Upper lobe of left lung (tissue), 6 donors: ENCODE results near the gene TLK2. TPM values are rescaled to one million over a fixed set of nuclear protein-coding genes. Genes with fewer than 3 reads are reported as not detected.

ENCODE experiments used
- ATAC-seq, 2 donors: fragments of 200-7000 bp; cut with Tn5 transposase; one replicate each; pipeline ENCODE4 v1.9.1; 2022; ENCODE audit warnings: mild to moderate bottlenecking in 2 of 2, moderate library complexity in 2 of 2; ENCODE audit not compliant: low FRiP score in 2 of 2
- DNase-seq, 2 donors: peaks; one replicate each; pipeline ENCODE4 v3.0.0-alpha.2; 2019 to 2020
- H3K27ac ChIP-seq, 4 donors: fragments of 200-600 bp; sonication (generic); one replicate each; pipeline ENCODE4 v1.5.1; 2016 to 2019
- H3K27me3 ChIP-seq, 4 donors: fragments of 200-600 bp; sonication (generic); one replicate each; pipeline ENCODE4 v1.5.1; 2017 to 2019
- H3K36me3 ChIP-seq, 4 donors: fragments of 200-600 bp; sonication (generic); one replicate each; pipeline ENCODE4 v1.5.1; 2016 to 2019
- H3K4me1 ChIP-seq, 4 donors: fragments of 200-600 bp; sonication (generic); one replicate each; pipeline ENCODE4 v1.5.1; 2018 to 2019
- H3K4me3 ChIP-seq, 4 donors: fragments of 200-600 bp; sonication (generic); one replicate each; pipeline ENCODE4 v1.5.1; 2017 to 2019; ENCODE audit warnings: mild to moderate bottlenecking in 2 of 4, moderate library complexity in 1 of 4
- H3K9me3 ChIP-seq, 4 donors: fragments of 200-600 bp; sonication (generic); one replicate each; pipeline ENCODE4 v1.5.1; 2018 to 2019
- EP300 ChIP-seq, 4 donors: sonication (generic); formaldehyde crosslinking; IDR thresholded peaks; one replicate each; pipeline ENCODE4 v1.5.1; 2017; ENCODE audit warnings: antibody characterized with exemption in 4 of 4, control low read depth in 2 of 4
- POLR2A ChIP-seq, 4 donors: fragments of 450-650 bp; IDR thresholded peaks; one replicate each; pipeline ENCODE4 v1.5.1; 2016 to 2017; ENCODE audit warnings: antibody characterized with exemption in 4 of 4, mild to moderate bottlenecking in 2 of 4
- POLR2AphosphoS5 ChIP-seq, 2 donors: sonication (generic); formaldehyde crosslinking; IDR thresholded peaks; one replicate each; pipeline ENCODE4 v1.5.1; 2017; ENCODE audit warnings: antibody characterized with exemption in 2 of 2
- WGBS, 2 donors: methylation state at CpG; one replicate each; pipeline ENCODE4 v1.1.5; 2017 to 2018; 5-methylcytosine and 5-hydroxymethylcytosine counted together
- total RNA-seq, 6 donors: library from RNA; depleted of rRNA in 4 of 6; stranded (reverse); fragments of >200 nt in 4 of 6; gene quantifications; one replicate each; pipeline versions ENCODE4 v1.1.0 to v1.2.1, GENCODE V29; 2016 to 2021
- TF ChIP-seq, protein P1 (sequence below), 6 experiments: fragments of 450-650 bp in 4 of 6; fragments of 200-600 bp in 2 of 6; sonication (generic) in 2 of 6; IDR thresholded peaks; one replicate each; pipeline ENCODE4 v1.5.1; 2016 to 2019; ENCODE audit warnings: antibody characterized with exemption in 6 of 6
- donor health status: DM: no; HTN: no; CAD: no; lungs with moderate emphysema.
- donor health status: DM: no; HTN: yes; CAD: no; lungs with severe emphysema.

The TLK2 gene
- total RNA-seq, 6 donors from 2014 or later: 36.6 to 57.6 (median 44.9) TPM

- peak within 1 kb of the TSS; percentile 81 to 87 (median 86) for H3K27ac ChIP-seq
- ATAC-seq: peak; percentile 68 to 77
- no peaks in the 10 kb centered on the region for H3K36me3 ChIP-seq
- peak; percentile 53 to 91 for DNase-seq
- H3K27me3 ChIP-seq: peaks cover 0 to 14% (median 1%) of the 10 kb centered on the region in 4 donors
- peaks cover 29 to 49% (median 40%) of the 10 kb centered on the region in 4 donors for H3K4me1 ChIP-seq
- TF ChIP-seq POLR2AphosphoS5 (IDR thresholded peaks at IDR 0.05): peak in 1 of 2 donors; percentile 16
- TF ChIP-seq EP300 (IDR thresholded peaks at IDR 0.05): no peak
- TF ChIP-seq, protein P1, sequence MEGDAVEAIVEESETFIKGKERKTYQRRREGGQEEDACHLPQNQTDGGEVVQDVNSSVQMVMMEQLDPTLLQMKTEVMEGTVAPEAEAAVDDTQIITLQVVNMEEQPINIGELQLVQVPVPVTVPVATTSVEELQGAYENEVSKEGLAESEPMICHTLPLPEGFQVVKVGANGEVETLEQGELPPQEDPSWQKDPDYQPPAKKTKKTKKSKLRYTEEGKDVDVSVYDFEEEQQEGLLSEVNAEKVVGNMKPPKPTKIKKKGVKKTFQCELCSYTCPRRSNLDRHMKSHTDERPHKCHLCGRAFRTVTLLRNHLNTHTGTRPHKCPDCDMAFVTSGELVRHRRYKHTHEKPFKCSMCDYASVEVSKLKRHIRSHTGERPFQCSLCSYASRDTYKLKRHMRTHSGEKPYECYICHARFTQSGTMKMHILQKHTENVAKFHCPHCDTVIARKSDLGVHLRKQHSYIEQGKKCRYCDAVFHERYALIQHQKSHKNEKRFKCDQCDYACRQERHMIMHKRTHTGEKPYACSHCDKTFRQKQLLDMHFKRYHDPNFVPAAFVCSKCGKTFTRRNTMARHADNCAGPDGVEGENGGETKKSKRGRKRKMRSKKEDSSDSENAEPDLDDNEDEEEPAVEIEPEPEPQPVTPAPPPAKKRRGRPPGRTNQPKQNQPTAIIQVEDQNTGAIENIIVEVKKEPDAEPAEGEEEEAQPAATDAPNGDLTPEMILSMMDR (IDR thresholded peaks at IDR 0.05): peak in 2 of 6 experiments; percentile 3 to 19
- peak in 2 of 4 donors; percentile 37 to 58 for TF ChIP-seq POLR2A (IDR thresholded peaks at IDR 0.05)
- 0 to 1% methylated on average over 43 to 44 of the region's 68 CpGs for WGBS, 2 donors
- no peaks in the 10 kb centered on the region for H3K9me3 ChIP-seq
- peak within 1 kb of the TSS; percentile 48 to 64 (median 57) for H3K4me3 ChIP-seq
Observed at GRCh38 chr17:62627219-62627903, 148.7 kb downstream of the TLK2 start, which contains the start of gene MRC2. MRC2 (plus strand) TSS chr17:62627670; CDS start chr17:62627803, 133 bp downstream.

- peak in 1 of 2 donors; percentile 58 for ATAC-seq
- peaks cover 0 to 14% (median 1%) of the 10 kb centered on the region in 4 donors for H3K27me3 ChIP-seq
Observed at GRCh38 chr17:62627904-62628633, 149.4 kb downstream of the TLK2 start.

DNA sequence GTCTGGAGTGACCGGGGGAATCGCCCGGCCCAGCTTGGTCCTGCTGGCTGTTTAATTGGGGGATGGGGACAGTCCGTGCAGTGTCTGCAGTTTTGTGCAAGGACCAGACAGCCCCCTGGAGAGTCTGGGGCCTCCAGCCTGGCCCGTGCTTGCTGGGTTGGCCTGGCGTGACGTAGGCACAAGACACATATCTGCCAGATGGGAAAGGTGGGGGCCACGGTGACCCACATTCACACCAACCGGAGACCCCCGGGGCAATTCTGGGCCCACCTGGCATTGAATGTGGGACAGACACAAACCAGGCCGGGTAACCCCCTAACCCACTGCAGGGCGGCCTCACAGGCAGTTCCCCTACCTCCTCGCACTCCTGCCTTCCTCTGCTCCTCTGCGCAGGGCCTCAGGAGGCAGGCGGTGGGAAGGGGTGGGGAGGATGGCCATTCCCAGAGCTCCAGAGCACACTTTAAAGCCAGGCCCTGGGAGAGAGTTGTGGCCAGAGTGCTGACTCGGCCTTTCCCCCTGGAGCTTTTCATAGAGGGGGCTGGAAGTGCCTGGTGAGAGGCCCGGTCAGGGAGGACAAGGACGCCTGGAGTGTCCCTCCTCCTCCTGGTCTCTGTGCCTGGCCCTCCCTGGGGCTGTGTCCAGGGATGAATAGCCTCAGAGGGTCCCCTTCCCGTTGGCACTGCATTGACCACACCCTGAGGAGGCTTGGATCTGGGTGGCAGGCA lies 150.4 kb downstream of the TLK2 start:
- Histone ChIP-seq H3K27ac (peak overlapping the region; percentile 81 to 87 (median 86)), H3K27me3 (peaks cover 0 to 14% (median 1%) of the 10 kb centered on the region in 4 donors), H3K4me1 (peaks cover 32 to 58% (median 46%) of the 10 kb centered on the region in 4 donors), H3K36me3 (no peaks in the 10 kb centered on the region), H3K9me3 (no peaks in the 10 kb centered on the region), H3K4me3 (peak overlapping the region in 3 of 4 donors; percentile 53 to 64 (median 61))
- ATAC-seq (peak in 1 of 2 donors; percentile 25), DNase-seq (no peak)
- TF ChIP-seq, protein P1 (IDR thresholded peaks at IDR 0.05): no peak
- TF ChIP-seq POLR2A (IDR thresholded peaks at IDR 0.05): no peak
- no peak for TF ChIP-seq POLR2AphosphoS5 (IDR thresholded peaks at IDR 0.05)
- no peak for TF ChIP-seq EP300 (IDR thresholded peaks at IDR 0.05)
- WGBS, 2 donors: 40 to 63% methylated on average over 9 to 18 of the region's 19 CpGs

More at GRCh38 chr17:62627904-62628633, 149.4 kb downstream of the TLK2 start:
- no peaks in the 10 kb centered on the region for H3K36me3 ChIP-seq
- 0 to 1% methylated on average over 12 to 54 of the region's 61 CpGs for WGBS, 2 donors
- H3K4me3 ChIP-seq: peak overlapping the region; percentile 48 to 64 (median 57)
- H3K9me3 ChIP-seq: no peaks in the 10 kb centered on the region
- peaks cover 32 to 54% (median 45%) of the 10 kb centered on the region in 4 donors for H3K4me1 ChIP-seq
- H3K27ac ChIP-seq: peak overlapping the region; percentile 81 to 87 (median 86)
- TF ChIP-seq POLR2AphosphoS5 (IDR thresholded peaks at IDR 0.05): no peak
- TF ChIP-seq, protein P1 (IDR thresholded peaks at IDR 0.05): no peak
- no peak for TF ChIP-seq POLR2A (IDR thresholded peaks at IDR 0.05)
- TF ChIP-seq EP300 (IDR thresholded peaks at IDR 0.05): no peak
- peak in 1 of 2 donors; percentile 89 for DNase-seq

- Histone ChIP-seq H3K9me3 (no peaks in the 10 kb centered on the region), H3K4me1 (peaks cover 32 to 58% (median 46%) of the 10 kb centered on the region in 4 donors), H3K27me3 (peaks cover 0 to 14% (median 1%) of the 10 kb centered on the region in 4 donors), H3K4me3 (peak overlapping the region in 3 of 4 donors; percentile 53 to 64 (median 61)), H3K36me3 (no peaks in the 10 kb centered on the region), H3K27ac (peak overlapping the region; percentile 81 to 87 (median 86))
- no peak for ATAC-seq
- TF ChIP-seq POLR2A (IDR thresholded peaks at IDR 0.05) (no peak), EP300 (IDR thresholded peaks at IDR 0.05) (no peak), POLR2AphosphoS5 (IDR thresholded peaks at IDR 0.05) (no peak)
- TF ChIP-seq, protein P1 (IDR thresholded peaks at IDR 0.05): no peak
- WGBS, 2 donors: 76 to 80% methylated on average over 11 to 16 of the region's 19 CpGs
- no peak for DNase-seq
Observed at GRCh38 chr17:62629556-62630364, 151.1 kb downstream of the TLK2 start.
